ENCODE data around the gene JPH3. TPM values are rescaled to one million over a fixed set of nuclear protein-coding genes. Genes with fewer than 3 reads are reported as not detected.
A peak's percentile ranks its signal among the peaks of the same experiment; 100 is the strongest.

JPH3 gene
- total and polyA plus RNA-seq, 3 experiments from 2014 or later = not detected

GRCh38 chr16:87657621-87658192 is 55.4 kb downstream of the JPH3 start:
- Mint-ChIP-seq H3K4me1 (peaks cover 0 to 2% (median 0%) of the 10 kb centered on the region in 3 donors), H3K9me3 (no peaks in the 10 kb centered on the region), H3K27ac (no peak overlapping the region), H3K27me3 (peaks cover 10 to 12% of the 10 kb centered on the region in 2 donors), H3K36me3 (no peaks in the 10 kb centered on the region), H3K4me3 (no peak overlapping the region)
- POLR2A ChIA-PET = no interaction called here
- CTCF ChIA-PET = interaction anchor here (1.3 kb wide), 1 partner anchor 21 kb away, joined by 4 read pairs; no protein-coding TSS in a partner anchor
- Histone ChIP-seq H3K27me3 (ENCODE audit: insufficient read depth, low read length, poor library complexity, severe bottlenecking) (peaks cover 4% of the 10 kb centered on the region), H3K27ac (ENCODE audit: low read depth, low read length) (no peak overlapping the region), H3K36me3 (ENCODE audit: insufficient read depth, low read length) (no peaks in the 10 kb centered on the region), H3K4me3 (ENCODE audit: low read length) (no peak overlapping the region), H3K9me3 (ENCODE audit: low read length) (no peaks in the 10 kb centered on the region), H3K4me1 (ENCODE audit: insufficient read depth, low read length) (no peaks in the 10 kb centered on the region)
- no peak for DNase-seq

- Histone ChIP-seq H3K27me3 (ENCODE audit: insufficient read depth, low read length, poor library complexity, severe bottlenecking) (peaks cover 4% of the 10 kb centered on the region), H3K27ac (ENCODE audit: low read depth, low read length) (no peak overlapping the region), H3K36me3 (ENCODE audit: insufficient read depth, low read length) (no peaks in the 10 kb centered on the region), H3K9me3 (ENCODE audit: low read length) (no peaks in the 10 kb centered on the region), H3K4me3 (ENCODE audit: low read length) (no peak overlapping the region), H3K4me1 (ENCODE audit: insufficient read depth, low read length) (no peaks in the 10 kb centered on the region)
- Mint-ChIP-seq H3K27ac (no peak overlapping the region), H3K9me3 (no peaks in the 10 kb centered on the region), H3K4me3 (peak overlapping the region in 1 of 7 donors; percentile 18), H3K27me3 (peaks cover 10 to 12% of the 10 kb centered on the region in 2 donors), H3K36me3 (no peaks in the 10 kb centered on the region), H3K4me1 (peaks cover 0 to 2% (median 0%) of the 10 kb centered on the region in 3 donors)
- DNase-seq = no peak
- POLR2A ChIA-PET = no interaction called here
- CTCF ChIA-PET = interaction anchor here (1.3 kb wide), 1 partner anchor 22 kb away, joined by 4 read pairs; no protein-coding TSS in a partner anchor
Measured at GRCh38 chr16:87658564-87659225, 56.4 kb downstream of the JPH3 start.

GRCh38 chr16:87661561-87661960 is 59.3 kb downstream of the JPH3 start:
- Histone ChIP-seq H3K9me3 (ENCODE audit: low read length) (no peaks in the 10 kb centered on the region), H3K36me3 (ENCODE audit: insufficient read depth, low read length) (no peaks in the 10 kb centered on the region), H3K4me3 (ENCODE audit: low read length) (no peak overlapping the region), H3K4me1 (ENCODE audit: insufficient read depth, low read length) (no peaks in the 10 kb centered on the region), H3K27me3 (ENCODE audit: insufficient read depth, low read length, poor library complexity, severe bottlenecking) (peaks cover 4% of the 10 kb centered on the region), H3K27ac (ENCODE audit: low read depth, low read length) (no peak overlapping the region)
- H3K27me3 Mint-ChIP-seq = peaks cover 10 to 12% of the 10 kb centered on the region in 2 donors
- H3K4me1 Mint-ChIP-seq = peaks cover 0 to 2% (median 0%) of the 10 kb centered on the region in 3 donors
- H3K4me3 Mint-ChIP-seq = peak overlapping the region in 1 of 7 donors; percentile 52
- ChIA-PET POLR2A (no interaction called here), CTCF (no interaction called here)
- no peak overlapping the region for H3K27ac Mint-ChIP-seq
- DNase-seq = no peak
- H3K36me3 Mint-ChIP-seq = no peaks in the 10 kb centered on the region
- H3K9me3 Mint-ChIP-seq = no peaks in the 10 kb centered on the region

- H3K27me3 ChIP-seq (ENCODE audit: insufficient read depth, low read length, poor library complexity, severe bottlenecking) = peaks cover 4% of the 10 kb centered on the region
- H3K27ac ChIP-seq (ENCODE audit: low read depth, low read length) = no peak overlapping the region
- DNase-seq = no peak
- H3K4me3 Mint-ChIP-seq = no peak overlapping the region
- H3K27me3 Mint-ChIP-seq = peaks cover 10 to 13% of the 10 kb centered on the region in 2 donors
- H3K9me3 ChIP-seq (ENCODE audit: low read length) = no peaks in the 10 kb centered on the region
- no peaks in the 10 kb centered on the region for H3K9me3 Mint-ChIP-seq
- H3K36me3 Mint-ChIP-seq = no peaks in the 10 kb centered on the region
- ChIA-PET POLR2A (no interaction called here), CTCF (no interaction called here)
- H3K36me3 ChIP-seq (ENCODE audit: insufficient read depth, low read length) = no peaks in the 10 kb centered on the region
- peaks cover 0 to 2% (median 0%) of the 10 kb centered on the region in 3 donors for H3K4me1 Mint-ChIP-seq
- no peak overlapping the region for H3K27ac Mint-ChIP-seq
- no peaks in the 10 kb centered on the region for H3K4me1 ChIP-seq (ENCODE audit: insufficient read depth, low read length)
- no peak overlapping the region for H3K4me3 ChIP-seq (ENCODE audit: low read length)
Measured at GRCh38 chr16:87662254-87663204, 60.2 kb downstream of the JPH3 start.

GRCh38 chr16:87664792-87665191 is 62.5 kb downstream of the JPH3 start:
- H3K4me3 Mint-ChIP-seq = no peak overlapping the region
- Histone ChIP-seq H3K9me3 (ENCODE audit: low read length) (no peaks in the 10 kb centered on the region), H3K27ac (ENCODE audit: low read depth, low read length) (no peak overlapping the region), H3K4me3 (ENCODE audit: low read length) (no peak overlapping the region), H3K36me3 (ENCODE audit: insufficient read depth, low read length) (no peaks in the 10 kb centered on the region), H3K27me3 (ENCODE audit: insufficient read depth, low read length, poor library complexity, severe bottlenecking) (peaks cover 4% of the 10 kb centered on the region), H3K4me1 (ENCODE audit: insufficient read depth, low read length) (no peaks in the 10 kb centered on the region)
- H3K27me3 Mint-ChIP-seq = peaks cover 12 to 19% of the 10 kb centered on the region in 2 donors
- CTCF ChIA-PET = no interaction called here
- POLR2A ChIA-PET = no interaction called here
- no peaks in the 10 kb centered on the region for H3K36me3 Mint-ChIP-seq
- no peak overlapping the region for H3K27ac Mint-ChIP-seq
- peaks cover 0 to 2% (median 0%) of the 10 kb centered on the region in 3 donors for H3K4me1 Mint-ChIP-seq
- H3K9me3 Mint-ChIP-seq = no peaks in the 10 kb centered on the region
- no peak for DNase-seq

- Mint-ChIP-seq H3K4me1 (peaks cover 0 to 2% (median 0%) of the 10 kb centered on the region in 3 donors), H3K9me3 (no peaks in the 10 kb centered on the region), H3K4me3 (no peak overlapping the region), H3K27me3 (peaks cover 12 to 19% of the 10 kb centered on the region in 2 donors), H3K36me3 (no peaks in the 10 kb centered on the region), H3K27ac (no peak overlapping the region)
- DNase-seq = no peak
- POLR2A ChIA-PET = no interaction called here
- no peaks in the 10 kb centered on the region for H3K9me3 ChIP-seq (ENCODE audit: low read length)
- CTCF ChIA-PET = no interaction called here
- H3K27me3 ChIP-seq (ENCODE audit: insufficient read depth, low read length, poor library complexity, severe bottlenecking) = peaks cover 4% of the 10 kb centered on the region
- H3K27ac ChIP-seq (ENCODE audit: low read depth, low read length) = no peak overlapping the region
- no peak overlapping the region for H3K4me3 ChIP-seq (ENCODE audit: low read length)
- H3K4me1 ChIP-seq (ENCODE audit: insufficient read depth, low read length) = no peaks in the 10 kb centered on the region
- no peaks in the 10 kb centered on the region for H3K36me3 ChIP-seq (ENCODE audit: insufficient read depth, low read length)
Measured at GRCh38 chr16:87665193-87665592, 62.9 kb downstream of the JPH3 start.

- CTCF ChIA-PET = no interaction called here
- Histone ChIP-seq H3K36me3 (ENCODE audit: insufficient read depth, low read length) (no peaks in the 10 kb centered on the region), H3K4me3 (ENCODE audit: low read length) (no peak overlapping the region), H3K4me1 (ENCODE audit: insufficient read depth, low read length) (no peaks in the 10 kb centered on the region), H3K27me3 (ENCODE audit: insufficient read depth, low read length, poor library complexity, severe bottlenecking) (peaks cover 4% of the 10 kb centered on the region), H3K9me3 (ENCODE audit: low read length) (no peaks in the 10 kb centered on the region), H3K27ac (ENCODE audit: low read depth, low read length) (no peak overlapping the region)
- no peak for DNase-seq
- no peak overlapping the region for H3K4me3 Mint-ChIP-seq
- H3K27ac Mint-ChIP-seq = no peak overlapping the region
- H3K4me1 Mint-ChIP-seq = no peaks in the 10 kb centered on the region
- no peaks in the 10 kb centered on the region for H3K9me3 Mint-ChIP-seq
- no peaks in the 10 kb centered on the region for H3K36me3 Mint-ChIP-seq
- POLR2A ChIA-PET = no interaction called here
- H3K27me3 Mint-ChIP-seq = peaks cover 9% of the 10 kb centered on the region in 2 donors
Measured at GRCh38 chr16:87666919-87667318, 64.6 kb downstream of the JPH3 start.

GRCh38 chr16:87667443-87667842 is 65.1 kb downstream of the JPH3 start:
- no peak for DNase-seq
- Mint-ChIP-seq H3K27ac (peak overlapping the region in 1 of 8 donors; percentile 57), H3K4me1 (no peaks in the 10 kb centered on the region), H3K27me3 (peaks cover 7 to 9% of the 10 kb centered on the region in 2 donors), H3K4me3 (no peak overlapping the region), H3K9me3 (no peaks in the 10 kb centered on the region), H3K36me3 (no peaks in the 10 kb centered on the region)
- ChIA-PET POLR2A (no interaction called here), CTCF (no interaction called here)
- no peaks in the 10 kb centered on the region for H3K27me3 ChIP-seq (ENCODE audit: insufficient read depth, low read length, poor library complexity, severe bottlenecking)
- H3K9me3 ChIP-seq (ENCODE audit: low read length) = no peaks in the 10 kb centered on the region
- H3K27ac ChIP-seq (ENCODE audit: low read depth, low read length) = no peak overlapping the region
- no peak overlapping the region for H3K4me3 ChIP-seq (ENCODE audit: low read length)
- H3K4me1 ChIP-seq (ENCODE audit: insufficient read depth, low read length) = no peaks in the 10 kb centered on the region
- no peaks in the 10 kb centered on the region for H3K36me3 ChIP-seq (ENCODE audit: insufficient read depth, low read length)
